HG02885 (cell line): ENCODE results near the gene FGA.

Experiments used
- ATAC-seq: cut with Tn5 transposase; IDR thresholded peaks from one replicate; pipeline ENCODE4 v1.9.1; 2021; ENCODE audit warnings: mild to moderate bottlenecking; ENCODE audit not compliant: unreplicated experiment, poor library complexity

The FGA gene

GRCh38 chr4:154549894-154550790, 40.4 kb downstream of the FGA start, which contains the start of gene PLRG1:
Gene PLRG1 (minus strand): TSS chr4:154550400. CDS start chr4:154550308, 92 bp downstream.
- peak; percentile 97 for ATAC-seq

- ATAC-seq: no peak
Measured at GRCh38 chr4:154545689-154546088, 44.9 kb downstream of the FGA start.

- no peak for ATAC-seq
Measured at GRCh38 chr4:154542271-154542879, 48.2 kb downstream of the FGA start.
